ENCODE results near the gene MTNR1B.

The MTNR1B gene

DNA sequence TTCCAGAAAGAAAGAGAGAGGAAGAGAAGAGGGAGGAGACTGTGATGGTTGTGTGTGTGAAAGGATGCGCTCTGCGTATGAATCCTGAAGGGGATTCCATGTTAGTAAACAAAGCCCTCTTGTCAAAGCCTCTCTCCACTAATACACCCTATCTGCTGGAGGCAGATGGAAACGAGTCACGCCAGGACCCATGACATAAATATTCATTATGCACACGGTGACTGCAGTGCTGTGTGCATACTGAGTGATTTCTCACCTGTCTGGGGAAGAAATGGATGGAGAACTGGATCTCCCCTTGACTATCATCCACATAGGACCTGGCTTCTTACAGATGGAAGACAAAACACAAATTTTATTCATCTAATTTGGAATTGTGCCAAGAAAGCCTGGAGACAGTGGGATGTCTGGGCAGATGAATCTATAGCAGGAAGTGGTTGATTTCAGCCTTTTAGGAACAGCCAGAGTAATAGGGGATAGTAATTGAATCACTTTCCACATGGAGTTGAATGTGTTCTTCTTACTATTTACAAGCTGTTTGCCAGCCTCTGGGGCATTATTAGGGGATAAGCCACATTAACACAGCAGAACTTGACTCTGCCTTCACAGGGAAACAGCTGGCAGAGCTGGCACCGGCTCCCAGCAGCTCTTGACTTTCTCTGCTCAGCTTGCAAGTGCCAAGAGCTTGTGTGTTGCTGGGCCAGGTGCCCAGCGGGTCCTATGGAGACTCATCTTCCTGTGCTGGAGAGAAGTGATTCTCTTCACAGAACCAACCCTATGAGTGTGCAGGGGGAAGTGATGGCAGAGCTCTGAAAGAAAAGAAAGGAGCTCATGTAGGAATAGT, 9.0 kb downstream of the MTNR1B start:
- DNase-seq, result peak; percentile 77

DNA sequence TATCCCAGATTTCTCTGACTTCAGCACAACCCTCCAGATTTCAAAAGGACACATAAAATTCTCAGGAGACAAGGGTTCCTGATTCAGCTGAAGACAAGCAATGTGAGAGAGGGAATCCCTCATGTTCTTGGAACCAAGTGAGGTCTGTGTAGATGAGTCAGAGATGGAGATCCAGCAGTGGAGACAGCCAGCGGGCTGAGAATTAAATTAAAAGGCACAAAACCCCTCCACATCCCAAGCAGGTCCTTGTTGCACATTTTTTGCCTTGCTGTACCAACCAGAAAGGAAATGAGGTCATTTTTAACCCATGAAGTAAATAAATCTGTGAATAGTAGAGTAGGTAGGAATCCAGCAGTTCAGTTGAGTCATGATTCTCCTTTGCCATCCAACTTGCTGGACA, 9.7 kb downstream of the MTNR1B start:
- no peak for DNase-seq

DNA sequence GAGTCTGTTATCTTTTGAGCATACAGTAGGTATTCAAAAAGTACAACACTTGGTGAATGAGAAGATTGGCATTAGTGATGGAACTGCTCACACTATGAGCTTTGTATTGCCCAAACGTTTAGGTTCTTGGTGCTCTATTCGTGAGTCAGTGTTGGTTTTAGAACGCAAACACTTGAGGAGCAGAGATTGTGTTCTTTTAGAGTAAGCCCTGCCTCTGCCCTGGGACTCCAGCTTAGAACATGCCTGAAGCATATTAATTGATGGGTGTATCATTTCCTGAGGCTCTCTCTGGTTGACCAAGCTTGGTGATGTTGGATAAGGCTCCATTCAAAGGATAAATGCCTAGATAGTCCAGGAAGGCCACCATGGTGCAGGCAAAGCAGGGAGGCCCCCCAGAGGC, 10.9 kb downstream of the MTNR1B start:
- no peak for DNase-seq

DNA sequence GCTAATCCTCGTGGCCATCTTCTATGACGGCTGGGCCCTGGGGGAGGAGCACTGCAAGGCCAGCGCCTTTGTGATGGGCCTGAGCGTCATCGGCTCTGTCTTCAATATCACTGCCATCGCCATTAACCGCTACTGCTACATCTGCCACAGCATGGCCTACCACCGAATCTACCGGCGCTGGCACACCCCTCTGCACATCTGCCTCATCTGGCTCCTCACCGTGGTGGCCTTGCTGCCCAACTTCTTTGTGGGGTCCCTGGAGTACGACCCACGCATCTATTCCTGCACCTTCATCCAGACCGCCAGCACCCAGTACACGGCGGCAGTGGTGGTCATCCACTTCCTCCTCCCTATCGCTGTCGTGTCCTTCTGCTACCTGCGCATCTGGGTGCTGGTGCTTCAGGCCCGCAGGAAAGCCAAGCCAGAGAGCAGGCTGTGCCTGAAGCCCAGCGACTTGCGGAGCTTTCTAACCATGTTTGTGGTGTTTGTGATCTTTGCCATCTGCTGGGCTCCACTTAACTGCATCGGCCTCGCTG, 12.1 kb downstream of the MTNR1B start:
- DNase-seq, result no peak

DNA sequence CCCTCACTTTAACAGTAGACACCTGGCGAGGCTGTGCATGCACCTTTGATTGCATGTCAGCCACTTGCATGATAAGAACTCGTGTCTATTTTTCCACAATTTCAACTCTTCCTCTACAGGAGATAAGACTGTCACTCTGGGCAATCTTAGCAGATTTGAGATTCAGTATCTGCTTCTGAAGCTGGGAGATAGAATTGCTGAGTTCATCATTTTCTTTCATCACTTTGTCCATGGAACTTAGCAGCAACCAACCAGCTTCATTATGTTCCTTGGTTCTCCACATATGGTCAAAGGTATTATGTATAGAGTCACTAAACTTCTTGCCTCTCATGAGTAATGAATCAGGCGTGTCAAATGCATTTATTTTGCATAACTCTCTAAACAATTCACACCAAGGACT, 17.1 kb downstream of the MTNR1B start:
- DNase-seq, result no peak

DNA sequence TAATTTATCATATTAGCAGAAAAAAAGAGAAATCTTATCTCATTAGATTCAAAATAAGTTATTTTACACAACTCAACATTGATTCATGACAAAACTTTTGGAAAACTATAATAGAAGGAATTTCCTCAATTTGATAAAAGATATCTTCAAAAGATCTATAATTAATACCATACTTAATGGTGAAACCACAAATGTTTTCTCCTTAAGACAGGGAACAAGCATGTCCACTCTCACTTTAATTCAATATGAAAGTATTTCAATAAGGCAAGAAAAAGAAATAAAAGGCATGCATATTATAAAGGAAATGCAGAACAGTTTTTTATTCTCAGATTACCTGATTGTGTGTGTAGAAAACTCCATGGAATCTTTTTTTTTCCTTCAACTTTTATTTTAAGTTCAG, 23.6 kb downstream of the MTNR1B start:
- DNase-seq, result no peak

GRCh38 chr11:93000511-93001476, 31.3 kb downstream of the MTNR1B start:
- no peak for DNase-seq

DNA sequence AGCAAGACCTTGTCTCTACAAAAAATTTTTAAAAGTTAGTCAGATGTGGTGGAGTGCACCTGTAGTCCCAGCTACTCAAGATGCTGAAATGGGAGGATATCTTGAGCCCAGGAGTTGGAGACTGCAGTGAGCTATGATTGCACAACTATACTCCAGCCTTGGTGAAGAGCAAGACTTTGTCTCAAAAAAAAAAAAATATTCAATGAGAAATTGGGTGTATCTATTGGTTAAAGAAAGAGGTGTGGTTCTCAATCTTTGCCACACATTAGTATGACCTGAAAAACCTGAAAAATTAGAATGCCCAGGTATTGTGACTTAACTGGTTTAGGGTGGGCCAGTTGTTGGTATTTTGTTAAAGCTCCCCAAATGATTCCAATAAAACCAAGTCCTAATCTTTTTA, 32.4 kb downstream of the MTNR1B start:
- DNase-seq, result no peak

- DNase-seq, result no peak
These were observed 32.9 kb downstream of the MTNR1B start for GRCh38 chr11:93002380-93002779.

- no peak for DNase-seq
These were observed 35.8 kb downstream of the MTNR1B start for GRCh38 chr11:93005239-93005638.

DNA sequence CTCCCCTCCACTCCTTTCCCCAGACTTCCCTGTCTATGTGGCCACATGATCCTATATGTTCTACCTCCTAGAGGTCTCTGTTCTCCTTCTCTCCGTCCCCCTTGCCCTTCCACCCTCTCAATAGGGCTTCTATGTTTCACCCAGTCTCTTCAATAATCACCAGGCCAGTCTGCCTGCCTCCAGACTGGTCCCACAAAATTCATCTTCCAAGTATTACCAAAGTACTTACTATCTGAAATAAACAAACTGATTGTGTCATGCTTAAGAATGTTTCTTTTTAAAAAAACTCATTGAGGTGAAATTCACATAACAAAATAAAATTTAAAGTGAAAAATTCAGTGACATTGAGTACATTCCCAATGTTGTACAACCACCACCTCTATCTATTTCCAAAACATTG, 44.2 kb downstream of the MTNR1B start:
- no peak for DNase-seq

DNA sequence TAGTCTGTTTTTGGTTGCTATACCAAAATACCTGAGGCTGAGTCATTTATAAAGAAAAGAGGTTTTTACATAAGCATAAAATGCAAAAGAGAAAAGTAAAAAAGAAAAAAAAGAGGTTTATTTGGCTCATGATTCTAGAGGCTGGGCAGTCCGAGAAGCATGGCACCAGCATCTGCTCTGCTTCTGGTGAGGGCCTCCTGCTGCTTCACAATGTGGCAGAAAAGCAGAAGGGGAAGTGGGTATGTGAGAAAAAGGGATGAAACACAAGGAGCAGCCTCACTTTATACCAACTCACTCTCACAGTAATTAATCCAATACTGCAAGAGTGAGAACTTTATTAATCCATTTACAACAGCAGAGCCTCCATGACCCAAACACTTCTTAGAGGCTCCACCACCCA, 47.1 kb downstream of the MTNR1B start:
- no peak for DNase-seq

- no peak for DNase-seq
These were observed 48.6 kb downstream of the MTNR1B start for GRCh38 chr11:93017821-93018690.

DNA sequence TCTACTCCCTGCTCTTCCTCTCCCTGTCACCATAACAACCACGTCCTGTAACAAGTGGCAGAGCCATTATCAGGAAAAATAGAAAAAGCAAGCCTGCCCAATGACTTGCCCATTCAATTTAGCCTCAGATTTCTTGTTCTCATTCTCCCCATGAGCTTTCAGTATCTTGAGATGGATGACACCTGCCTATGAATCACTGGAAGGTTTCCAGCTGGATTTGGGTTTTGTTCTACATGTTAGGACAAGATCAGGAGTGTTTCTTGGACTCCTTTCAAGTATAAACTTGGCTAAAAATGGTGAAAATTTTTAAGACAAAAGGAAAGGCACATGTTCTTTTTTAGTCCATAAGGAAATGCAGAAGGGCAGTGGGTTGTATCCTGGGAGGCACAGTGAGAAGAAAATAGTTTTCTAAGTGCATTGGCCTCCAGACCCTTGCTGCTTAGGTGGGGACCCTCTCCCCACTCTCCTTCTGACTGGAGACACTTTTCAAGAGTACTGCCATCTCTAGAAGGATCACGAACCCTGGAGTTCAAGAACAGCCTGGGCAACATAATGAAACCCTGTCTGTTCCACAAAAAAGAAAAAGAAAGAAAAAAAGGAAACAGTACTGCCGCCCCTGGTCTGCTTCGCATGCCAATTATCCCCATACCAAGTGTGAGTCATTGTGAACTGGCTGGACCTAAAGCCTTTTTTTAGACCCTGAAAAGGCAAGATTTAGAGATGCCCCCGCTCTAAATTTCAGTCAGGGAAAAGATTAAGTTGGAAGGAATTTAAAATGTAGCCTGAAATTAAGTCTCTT, 51.0 kb downstream of the MTNR1B start:
- no peak for DNase-seq

GRCh38 chr11:93024369-93024768, 54.9 kb downstream of the MTNR1B start:
- no peak for DNase-seq

DNA sequence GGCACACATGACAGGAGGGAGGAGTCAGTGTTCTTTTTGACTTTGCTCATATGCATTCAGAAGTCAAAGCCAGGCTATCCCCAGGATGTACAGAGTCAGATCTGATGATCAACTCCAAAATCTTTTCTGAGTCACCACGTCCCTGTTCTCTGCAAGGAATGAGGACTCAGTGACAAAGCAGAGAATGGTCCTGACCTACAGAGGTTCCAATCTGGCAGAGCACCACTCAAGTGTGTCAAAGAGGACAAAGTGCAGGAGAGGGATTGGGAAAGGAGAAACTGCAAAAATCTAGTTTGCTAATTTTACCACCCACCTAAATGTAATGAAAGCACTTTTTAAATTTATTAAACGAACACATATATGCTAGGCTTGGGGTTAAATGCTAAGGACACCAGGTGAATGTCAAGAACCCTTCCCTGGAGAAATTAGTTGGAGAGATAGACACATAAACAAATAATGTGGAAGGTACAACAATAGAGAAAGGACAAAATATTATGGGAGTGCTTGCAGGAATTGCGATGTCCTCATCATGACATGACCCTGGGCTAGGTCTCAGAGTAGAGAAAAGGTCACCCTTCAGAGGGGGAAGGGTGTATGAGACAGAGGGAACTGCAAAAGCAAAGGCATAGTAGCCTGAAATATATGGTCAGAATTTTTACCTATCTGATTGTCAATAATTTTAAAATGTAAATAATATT, 56.3 kb downstream of the MTNR1B start:
- DNase-seq, result no peak

GRCh38 chr11:93028960-93029522, 59.6 kb downstream of the MTNR1B start:
- no peak for DNase-seq

GRCh38 chr11:93031386-93031785, 61.9 kb downstream of the MTNR1B start:
- no peak for DNase-seq

Data from NCI-H524 treated with DMSO at 0.1 percent for 48 hours (cell line).